ENCODE results near the gene ATF6.

ATF6 gene

GRCh38 chr1:161900160-161900559, 134.0 kb downstream of the ATF6 start:
- no peaks in the 10 kb centered on the region for H4K20me1 ChIP-seq (ENCODE audit: insufficient read depth, low read length)
- no peaks in the 10 kb centered on the region for H3K9me2 ChIP-seq (replicated peaks; ENCODE audit: insufficient read depth, low read length)
- H3K27me3 ChIP-seq (replicated peaks; ENCODE audit: insufficient read depth, low read length), result no peaks in the 10 kb centered on the region
- no peaks in the 10 kb centered on the region for H3K36me3 ChIP-seq (replicated peaks; ENCODE audit: insufficient read depth, low read length)
- no peaks in the 10 kb centered on the region for H3K9me3 ChIP-seq (replicated peaks; ENCODE audit: insufficient read depth, low read length)
- H3K9ac ChIP-seq (ENCODE audit: low read length), result no peak overlapping the region
- no peak overlapping the region for H2AFZ ChIP-seq (ENCODE audit: low read length)
- no peaks in the 10 kb centered on the region for H3K79me2 ChIP-seq (ENCODE audit: low read length)
- TF ChIP-seq EZH2phosphoT487 (IDR thresholded peaks at IDR 0.05; ENCODE audit: low read length) (no peak), EZH2 (optimal IDR thresholded peaks at IDR 0.05; ENCODE audit: low read depth, low read length) (no peak), CTCF (IDR thresholded peaks at IDR 0.05; ENCODE audit: low read length) (no peak)
- peaks cover 5% of the 10 kb centered on the region; the same call in 1 of the 2 replicates for H3F3A ChIP-seq (ENCODE audit: insufficient read depth, low read length)
- H3K4me3 ChIP-seq (ENCODE audit: low read length), result no peak overlapping the region
- peaks cover 15% of the 10 kb centered on the region for H3K4me1 ChIP-seq (ENCODE audit: low read length)
- no peak for DNase-seq
- no peak overlapping the region for H3K4me2 ChIP-seq (ENCODE audit: low read depth, low read length)
- no peak overlapping the region for H3K27ac ChIP-seq (ENCODE audit: low read length)

GRCh38 chr1:161902182-161902581, 136.1 kb downstream of the ATF6 start:
- Histone ChIP-seq H3K4me2 (ENCODE audit: low read depth, low read length) (no peak overlapping the region), H3K4me3 (ENCODE audit: low read length) (no peak overlapping the region), H4K20me1 (ENCODE audit: insufficient read depth, low read length) (no peaks in the 10 kb centered on the region), H3K9me3 (replicated peaks; ENCODE audit: insufficient read depth, low read length) (no peaks in the 10 kb centered on the region), H3K27me3 (replicated peaks; ENCODE audit: insufficient read depth, low read length) (no peaks in the 10 kb centered on the region), H3F3A (ENCODE audit: insufficient read depth, low read length) (peaks cover 5% of the 10 kb centered on the region; the same call in 1 of the 2 replicates), H3K4me1 (ENCODE audit: low read length) (peaks cover 18% of the 10 kb centered on the region), H2AFZ (ENCODE audit: low read length) (no peak overlapping the region), H3K27ac (ENCODE audit: low read length) (no peak overlapping the region), H3K79me2 (ENCODE audit: low read length) (no peaks in the 10 kb centered on the region), H3K36me3 (replicated peaks; ENCODE audit: insufficient read depth, low read length) (no peaks in the 10 kb centered on the region), H3K9me2 (replicated peaks; ENCODE audit: insufficient read depth, low read length) (no peaks in the 10 kb centered on the region), H3K9ac (ENCODE audit: low read length) (no peak overlapping the region)
- TF ChIP-seq EZH2 (optimal IDR thresholded peaks at IDR 0.05; ENCODE audit: low read depth, low read length) (no peak), EZH2phosphoT487 (IDR thresholded peaks at IDR 0.05; ENCODE audit: low read length) (no peak), CTCF (IDR thresholded peaks at IDR 0.05; ENCODE audit: low read length) (no peak)
- no peak for DNase-seq

- peak; percentile 74 for DNase-seq
These were observed 139.3 kb downstream of the ATF6 start for GRCh38 chr1:161905269-161905884.

More at GRCh38 chr1:161905269-161905884, 139.3 kb downstream of the ATF6 start:
- Histone ChIP-seq H4K20me1 (ENCODE audit: insufficient read depth, low read length) (no peaks in the 10 kb centered on the region), H3K9ac (ENCODE audit: low read length) (no peak overlapping the region), H3K4me3 (ENCODE audit: low read length) (no peak overlapping the region), H3K4me1 (ENCODE audit: low read length) (peaks cover 18% of the 10 kb centered on the region), H3K27ac (ENCODE audit: low read length) (no peak overlapping the region), H3K79me2 (ENCODE audit: low read length) (no peaks in the 10 kb centered on the region), H3K36me3 (replicated peaks; ENCODE audit: insufficient read depth, low read length) (no peaks in the 10 kb centered on the region), H3K9me2 (replicated peaks; ENCODE audit: insufficient read depth, low read length) (no peaks in the 10 kb centered on the region), H3F3A (ENCODE audit: insufficient read depth, low read length) (peaks cover 5% of the 10 kb centered on the region; the same call in 1 of the 2 replicates), H3K27me3 (replicated peaks; ENCODE audit: insufficient read depth, low read length) (no peaks in the 10 kb centered on the region), H3K9me3 (replicated peaks; ENCODE audit: insufficient read depth, low read length) (no peaks in the 10 kb centered on the region), H3K4me2 (ENCODE audit: low read depth, low read length) (peak overlapping the region; percentile 15; the same call in 1 of the 2 replicates), H2AFZ (ENCODE audit: low read length) (no peak overlapping the region)
- TF ChIP-seq EZH2 (optimal IDR thresholded peaks at IDR 0.05; ENCODE audit: low read depth, low read length), result no peak
- TF ChIP-seq CTCF (IDR thresholded peaks at IDR 0.05; ENCODE audit: low read length), result peak; percentile 93
- no peak for TF ChIP-seq EZH2phosphoT487 (IDR thresholded peaks at IDR 0.05; ENCODE audit: low read length)

All from MM.1S (cell line).